CD4-positive, alpha-beta T cell (primary cell): ENCODE data around the gene CTNNBIP1. TPM values are rescaled to one million over a fixed set of nuclear protein-coding genes. Genes with fewer than 3 reads are reported as not detected.

ENCODE experiments used
- ATAC-seq: fragments of 200-7000 bp; cut with Tn5 transposase; one replicate; pipeline ENCODE4 v1.10.0; 2022; ENCODE audit warnings: mild to moderate bottlenecking; ENCODE audit not compliant: poor library complexity
- CTCF ChIA-PET: fragments of 350-600 bp; sonication (Branson Sonifier 250); formaldehyde crosslinking; loops from one replicate; lab custom pipeline; 2021; ENCODE audit warnings: antibody characterized with exemption, inconsistent platforms; lab: Charles Lee
- POLR2A ChIA-PET: fragments of 350-600 bp; sonication (Branson Sonifier 250); formaldehyde crosslinking; loops from one replicate; lab custom pipeline; 2021; ENCODE audit warnings: antibody characterized with exemption, inconsistent platforms; lab: Charles Lee
- DNase-seq, 14 experiments: peaks; one replicate each; pipeline ENCODE4 v3.0.0-alpha.2; 2013 to 2020; ENCODE audit warnings: mixed read lengths in 2 of 14
- H3K27ac ChIP-seq, 2 donors: one replicate each; pipeline versions ENCODE4 v1.5.1 to v1.7.0; 2013; ENCODE audit warnings: low read length in 2 of 2, low read depth in 1 of 2, mild to moderate bottlenecking in 1 of 2
- H3K27me3 ChIP-seq, 2 experiments: 1 replicate in 1 of 2; 2 replicates in 1 of 2; pipeline versions ENCODE4 v1.6.1 to v1.7.0; 2013; ENCODE audit warnings: low read length in 2 of 2, control low read depth in 1 of 2, mild to moderate bottlenecking in 1 of 2, moderate library complexity in 1 of 2; ENCODE audit not compliant: insufficient read depth in 2 of 2, control insufficient read depth in 1 of 2
- H3K36me3 ChIP-seq: one replicate; pipeline ENCODE4 v1.6.1; 2013; ENCODE audit warnings: low read length, control low read depth; ENCODE audit not compliant: insufficient read depth
- H3K4me1 ChIP-seq: one replicate; pipeline ENCODE4 v1.6.1; 2013; ENCODE audit warnings: low read length, control low read depth; ENCODE audit not compliant: insufficient read depth
- H3K4me3 ChIP-seq: one replicate; pipeline ENCODE4 v1.5.1; 2013; ENCODE audit warnings: mild to moderate bottlenecking, low read length, moderate library complexity
- H3K9me3 ChIP-seq, 2 experiments: 1 replicate in 1 of 2; 2 replicates in 1 of 2; pipeline versions ENCODE4 v1.6.1 to v1.7.0; 2013; ENCODE audit warnings: low read length in 2 of 2, mild to moderate bottlenecking in 2 of 2, control low read depth in 1 of 2, moderate library complexity in 1 of 2; ENCODE audit not compliant: control insufficient read depth in 1 of 2, insufficient read depth in 1 of 2
- H3K27ac Mint-ChIP-seq: one replicate; pipeline ENCODE4 v1.8.0; 2020; ENCODE audit warnings: mixed read lengths
- H3K27me3 Mint-ChIP-seq: one replicate; pipeline ENCODE4 v1.8.0; 2021; ENCODE audit warnings: mixed read lengths
- H3K36me3 Mint-ChIP-seq: one replicate; pipeline ENCODE4 v1.8.0; 2021; ENCODE audit warnings: low read depth, mixed read lengths
- H3K4me1 Mint-ChIP-seq: one replicate; pipeline ENCODE4 v1.8.0; 2021; ENCODE audit warnings: low read depth, mixed read lengths
- H3K4me3 Mint-ChIP-seq: one replicate; pipeline ENCODE4 v1.8.0; 2020; ENCODE audit warnings: mild to moderate bottlenecking, mixed read lengths
- H3K9me3 Mint-ChIP-seq: one replicate; pipeline ENCODE4 v1.8.0; 2020; ENCODE audit warnings: mixed read lengths
- intact Hi-C, 2 experiments: fragments of 100-400 bp; cut with DNase I in 1 of 2; cut with micrococcal nuclease in 1 of 2; formaldehyde crosslinking; loops; one replicate each; pipeline versions ENCODE4 v1.15.1 to v1.9.0; 2023 to 2025; cut with DNase I, micrococcal nuclease
- total RNA-seq, 174 experiments: library from RNA in 2 of 174; stranded (reverse) in 2 of 174; gene quantifications; one replicate each; pipeline ENCODE4 v1.2.3 and lab custom pipeline; 2021 to 2026
- TF ChIP-seq, protein P1 (sequence below): fragments of 200-600 bp; IDR thresholded peaks from one replicate; pipeline ENCODE4 v1.8.0; 2022; ENCODE audit warnings: antibody characterized with exemption, mild to moderate bottlenecking

The CTNNBIP1 gene
- total RNA-seq, 2 experiments from 2014 or later = 6.6 to 6.8 TPM

DNA sequence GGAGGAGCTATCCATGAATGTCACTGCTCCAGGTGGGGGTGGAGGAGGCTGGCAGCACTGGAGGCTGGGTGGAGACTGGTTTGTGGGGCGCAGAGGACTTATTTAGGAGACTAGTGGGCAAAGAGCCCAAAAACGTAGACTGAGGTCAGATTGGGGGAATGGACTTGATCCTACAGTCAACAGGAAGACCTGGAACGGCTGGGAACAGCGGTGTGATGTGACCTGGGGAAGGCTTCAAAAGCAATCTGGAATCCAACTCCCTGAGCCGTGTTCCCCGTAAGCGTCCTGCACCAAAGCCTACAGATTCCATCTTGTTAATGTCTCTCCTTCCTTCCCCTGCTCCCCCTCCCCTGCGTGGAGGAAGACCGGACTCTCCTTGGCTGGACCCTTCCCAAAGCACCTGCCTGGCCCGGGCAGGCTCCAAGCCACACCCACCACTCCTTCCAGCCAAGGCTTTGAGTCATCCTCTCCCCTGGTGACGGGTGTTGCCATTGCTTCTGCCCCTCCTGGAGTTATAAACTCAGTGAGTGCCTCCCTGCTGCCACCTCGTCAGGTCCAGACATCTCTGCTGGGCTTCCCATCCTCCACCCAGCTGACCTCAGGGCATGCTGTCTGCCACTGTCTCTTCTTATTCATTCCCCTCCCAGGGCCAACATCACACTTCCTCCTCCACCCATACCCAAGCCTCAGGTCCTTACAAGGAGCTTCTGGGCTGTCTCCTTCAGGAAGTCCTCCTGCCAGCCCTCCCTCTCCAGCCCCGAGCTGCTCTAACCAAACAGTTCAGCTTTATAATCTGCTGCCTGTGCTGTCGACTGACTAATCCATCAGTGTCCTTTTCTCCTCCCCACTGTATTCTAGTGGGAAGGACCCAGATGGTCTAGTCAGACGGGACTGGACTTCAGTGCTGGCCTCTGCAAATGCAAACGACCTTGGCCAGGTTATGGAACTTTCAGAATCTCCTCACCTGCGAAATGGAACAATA lies 84.7 kb downstream of the CTNNBIP1 start:
- H3K4me3 Mint-ChIP-seq = peak overlapping the region; percentile 88
- ATAC-seq (peak; percentile 35), DNase-seq (peak in 12 of 14 experiments; percentile 20 to 81 (median 41))
- H3K9me3 Mint-ChIP-seq = no peaks in the 10 kb centered on the region
- peaks cover 0 to 6% of the 10 kb centered on the region in 2 experiments for H3K9me3 ChIP-seq
- CTCF ChIA-PET = interaction anchor here (2.9 kb wide), 1 partner anchor 41 kb away, joined by 7 read pairs; no protein-coding TSS in a partner anchor
- POLR2A ChIA-PET = interaction anchor here (0.6 to 3.0 kb wide), 3 partner anchors 25 to 196 kb away, joined by 3 to 11 read pairs (median 6); no protein-coding TSS in a partner anchor
- H3K4me3 ChIP-seq = peak overlapping the region; percentile 3
- H3K27me3 Mint-ChIP-seq = no peaks in the 10 kb centered on the region
- peaks cover 41% of the 10 kb centered on the region for H3K4me1 Mint-ChIP-seq
- H3K27ac Mint-ChIP-seq = peak overlapping the region; percentile 84
- no peaks in the 10 kb centered on the region for H3K36me3 ChIP-seq
- H3K36me3 Mint-ChIP-seq = peaks cover 11% of the 10 kb centered on the region
- intact Hi-C loops = loop anchor here (2.0 to 5.0 kb wide), 3 partner anchors 41 to 588 kb away; partner anchors contain the start of gene TMEM201 (in 1 of the 2)
- peaks cover 35% of the 10 kb centered on the region for H3K4me1 ChIP-seq
- no peaks in the 10 kb centered on the region for H3K27me3 ChIP-seq
- peak overlapping the region; percentile 31 to 52 for H3K27ac ChIP-seq
- TF ChIP-seq, protein P1, sequence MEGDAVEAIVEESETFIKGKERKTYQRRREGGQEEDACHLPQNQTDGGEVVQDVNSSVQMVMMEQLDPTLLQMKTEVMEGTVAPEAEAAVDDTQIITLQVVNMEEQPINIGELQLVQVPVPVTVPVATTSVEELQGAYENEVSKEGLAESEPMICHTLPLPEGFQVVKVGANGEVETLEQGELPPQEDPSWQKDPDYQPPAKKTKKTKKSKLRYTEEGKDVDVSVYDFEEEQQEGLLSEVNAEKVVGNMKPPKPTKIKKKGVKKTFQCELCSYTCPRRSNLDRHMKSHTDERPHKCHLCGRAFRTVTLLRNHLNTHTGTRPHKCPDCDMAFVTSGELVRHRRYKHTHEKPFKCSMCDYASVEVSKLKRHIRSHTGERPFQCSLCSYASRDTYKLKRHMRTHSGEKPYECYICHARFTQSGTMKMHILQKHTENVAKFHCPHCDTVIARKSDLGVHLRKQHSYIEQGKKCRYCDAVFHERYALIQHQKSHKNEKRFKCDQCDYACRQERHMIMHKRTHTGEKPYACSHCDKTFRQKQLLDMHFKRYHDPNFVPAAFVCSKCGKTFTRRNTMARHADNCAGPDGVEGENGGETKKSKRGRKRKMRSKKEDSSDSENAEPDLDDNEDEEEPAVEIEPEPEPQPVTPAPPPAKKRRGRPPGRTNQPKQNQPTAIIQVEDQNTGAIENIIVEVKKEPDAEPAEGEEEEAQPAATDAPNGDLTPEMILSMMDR = no peak

- DNase-seq (no peak), ATAC-seq (no peak)
- Histone ChIP-seq H3K9me3 (peaks cover 0 to 6% of the 10 kb centered on the region in 2 experiments), H3K4me1 (peaks cover 40% of the 10 kb centered on the region), H3K4me3 (peak overlapping the region; percentile 72), H3K36me3 (no peaks in the 10 kb centered on the region), H3K27ac (peak overlapping the region; percentile 57 to 67), H3K27me3 (no peaks in the 10 kb centered on the region)
- CTCF ChIA-PET = no interaction called here
- intact Hi-C loops = loop anchor here (2.0 to 5.0 kb wide), 3 partner anchors 40 to 587 kb away; partner anchors contain the start of gene TMEM201 (in 1 of the 2)
- H3K27ac Mint-ChIP-seq = peak overlapping the region; percentile 84
- H3K4me1 Mint-ChIP-seq = peaks cover 41% of the 10 kb centered on the region
- H3K9me3 Mint-ChIP-seq = no peaks in the 10 kb centered on the region
- no peaks in the 10 kb centered on the region for H3K27me3 Mint-ChIP-seq
- POLR2A ChIA-PET = interaction anchor here (3.0 kb wide), 1 partner anchor 25 kb away, joined by 11 read pairs; no protein-coding TSS in a partner anchor
- TF ChIP-seq, protein P1 = no peak
- H3K4me3 Mint-ChIP-seq = peak overlapping the region; percentile 88
- H3K36me3 Mint-ChIP-seq = peaks cover 11% of the 10 kb centered on the region
These were observed 85.4 kb downstream of the CTNNBIP1 start for GRCh38 chr1:9824702-9825089.

GRCh38 chr1:9823943-9824701 lies 85.9 kb downstream of the CTNNBIP1 start, which contains the start of gene CLSTN1:
TSS of gene CLSTN1 (minus strand) at chr1:9823965. CDS start at chr1:9823733, 232 bp downstream.
- Mint-ChIP-seq H3K27ac (peak within 1 kb of the TSS; percentile 94), H3K9me3 (no peaks in the 10 kb centered on the region), H3K36me3 (peaks cover 11% of the 10 kb centered on the region), H3K27me3 (no peaks in the 10 kb centered on the region), H3K4me3 (peak within 1 kb of the TSS; percentile 99), H3K4me1 (peaks cover 43% of the 10 kb centered on the region)
- TF ChIP-seq, protein P1 = no peak
- Histone ChIP-seq H3K4me3 (peak within 1 kb of the TSS; percentile 87), H3K9me3 (peaks cover 0 to 6% of the 10 kb centered on the region in 2 experiments), H3K4me1 (peaks cover 40% of the 10 kb centered on the region), H3K36me3 (no peaks in the 10 kb centered on the region), H3K27me3 (no peaks in the 10 kb centered on the region), H3K27ac (peak within 1 kb of the TSS; percentile 57 to 67)
- ChIA-PET CTCF (interaction anchor here (0.5 kb wide), 1 partner anchor 75 kb away, joined by 5 read pairs; no protein-coding TSS in a partner anchor), POLR2A (interaction anchor here (0.9 kb wide), 1 partner anchor 171 kb away, joined by 3 read pairs; no protein-coding TSS in a partner anchor)
- DNase-seq (peak; percentile 86 to 94 (median 90)), ATAC-seq (peak; percentile 74)
- intact Hi-C loops = loop anchor here (2.0 kb wide), 2 partner anchors 39 to 235 kb away; partner anchors contain the start of gene TMEM201 (in 1 of the 2)
